ENCODE results near the gene PDE4D.

Gene PDE4D

DNA sequence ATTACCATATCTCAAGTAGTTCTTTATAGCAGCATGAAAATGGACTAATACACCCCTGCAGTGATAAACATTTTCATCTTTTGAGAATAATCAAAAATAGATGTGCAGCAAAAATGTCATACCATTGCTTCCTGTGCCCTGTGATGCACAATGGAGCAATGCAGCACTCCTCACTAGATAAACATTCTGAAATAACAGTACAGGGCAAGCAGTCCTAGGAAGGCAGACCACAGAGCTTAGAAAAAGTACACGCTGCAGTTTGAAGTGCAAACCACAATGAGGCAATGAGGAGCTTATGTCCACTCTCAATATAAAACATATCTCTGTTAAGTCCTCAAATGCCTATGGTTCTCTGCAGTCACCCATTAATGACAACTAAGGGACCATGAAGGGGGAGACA lies 367.6 kb downstream of the PDE4D start:
- no peak overlapping the region for H3K27ac ChIP-seq

DNA sequence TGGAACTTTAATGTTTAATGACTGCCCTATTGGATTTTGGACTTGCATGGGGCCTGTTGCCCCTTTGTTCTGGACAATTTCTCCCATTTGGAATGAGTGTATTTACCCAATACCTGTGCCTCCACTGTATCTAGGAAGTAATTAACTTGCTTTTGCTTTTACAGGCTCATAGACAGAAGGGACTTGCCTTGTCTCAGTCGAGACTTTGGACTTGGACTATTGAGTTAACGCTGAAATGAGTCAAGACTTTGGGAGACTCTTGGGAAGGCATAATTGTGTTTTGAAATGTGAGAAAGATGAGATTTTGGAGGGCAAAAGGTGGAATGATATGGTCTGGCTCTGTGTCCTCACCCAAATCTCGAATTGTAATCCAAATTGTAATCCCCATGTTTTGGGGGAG lies 368.2 kb downstream of the PDE4D start:
- no peak for DNase-seq
- Histone ChIP-seq H3K4me1 (peaks cover 0 to 9% (median 0%) of the 10 kb centered on the region in 4 donors), H3K4me3 (no peak overlapping the region), H3K27ac (no peak overlapping the region), H3K27me3 (no peaks in the 10 kb centered on the region), H3K9me3 (no peaks in the 10 kb centered on the region), H3K36me3 (no peaks in the 10 kb centered on the region)
- TF ChIP-seq, protein P1, sequence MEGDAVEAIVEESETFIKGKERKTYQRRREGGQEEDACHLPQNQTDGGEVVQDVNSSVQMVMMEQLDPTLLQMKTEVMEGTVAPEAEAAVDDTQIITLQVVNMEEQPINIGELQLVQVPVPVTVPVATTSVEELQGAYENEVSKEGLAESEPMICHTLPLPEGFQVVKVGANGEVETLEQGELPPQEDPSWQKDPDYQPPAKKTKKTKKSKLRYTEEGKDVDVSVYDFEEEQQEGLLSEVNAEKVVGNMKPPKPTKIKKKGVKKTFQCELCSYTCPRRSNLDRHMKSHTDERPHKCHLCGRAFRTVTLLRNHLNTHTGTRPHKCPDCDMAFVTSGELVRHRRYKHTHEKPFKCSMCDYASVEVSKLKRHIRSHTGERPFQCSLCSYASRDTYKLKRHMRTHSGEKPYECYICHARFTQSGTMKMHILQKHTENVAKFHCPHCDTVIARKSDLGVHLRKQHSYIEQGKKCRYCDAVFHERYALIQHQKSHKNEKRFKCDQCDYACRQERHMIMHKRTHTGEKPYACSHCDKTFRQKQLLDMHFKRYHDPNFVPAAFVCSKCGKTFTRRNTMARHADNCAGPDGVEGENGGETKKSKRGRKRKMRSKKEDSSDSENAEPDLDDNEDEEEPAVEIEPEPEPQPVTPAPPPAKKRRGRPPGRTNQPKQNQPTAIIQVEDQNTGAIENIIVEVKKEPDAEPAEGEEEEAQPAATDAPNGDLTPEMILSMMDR (IDR thresholded peaks at IDR 0.05) = no peak
- intact Hi-C loops (cut with DNase I; ENCODE audit: low total_unique reads) = loop anchor here (10.0 kb wide), 1 partner anchor 139 kb away; no protein-coding TSS in a partner anchor

More for the DNA sequence above, 367.6 kb downstream of the PDE4D start:
- no peak for DNase-seq
- no peaks in the 10 kb centered on the region for H3K36me3 ChIP-seq
- intact Hi-C loops (cut with DNase I; ENCODE audit: low total_unique reads) = loop anchor here (10.0 kb wide), 1 partner anchor 139 kb away; no protein-coding TSS in a partner anchor
- peaks cover 0 to 9% (median 0%) of the 10 kb centered on the region in 4 donors for H3K4me1 ChIP-seq
- H3K9me3 ChIP-seq = no peaks in the 10 kb centered on the region
- TF ChIP-seq, protein P1 (IDR thresholded peaks at IDR 0.05) = no peak
- no peaks in the 10 kb centered on the region for H3K27me3 ChIP-seq
- no peak overlapping the region for H3K4me3 ChIP-seq

DNA sequence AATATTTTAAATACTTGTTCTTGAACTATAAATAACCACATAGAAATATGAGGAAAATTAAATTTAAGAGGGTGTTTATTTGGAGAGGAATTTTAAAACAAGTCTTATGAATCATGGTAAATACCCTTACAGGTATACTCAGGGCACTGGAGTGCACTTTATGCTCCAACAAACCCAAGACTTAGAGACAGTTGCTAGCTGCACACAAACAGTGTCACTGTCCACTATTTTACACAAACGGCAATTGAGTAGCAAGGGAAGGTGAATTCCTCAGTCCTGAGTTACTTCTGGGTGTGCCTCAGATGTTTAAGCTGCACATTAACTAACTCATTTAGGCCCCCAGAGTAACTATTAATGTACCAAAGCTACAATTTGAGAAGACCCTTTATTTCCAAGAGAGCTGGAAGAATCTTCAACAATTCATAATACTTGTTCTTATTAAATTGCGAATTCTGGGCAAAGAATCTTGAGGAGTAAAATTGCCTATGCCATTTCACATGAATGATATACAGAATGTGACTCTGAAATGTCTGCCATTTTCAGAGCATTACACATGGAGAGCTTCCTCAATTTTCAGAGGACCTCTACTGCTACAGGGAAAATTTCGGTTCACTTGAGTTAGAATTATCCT lies 371.2 kb downstream of the PDE4D start:
- H3K27ac ChIP-seq = no peak overlapping the region
- TF ChIP-seq, protein P1 (IDR thresholded peaks at IDR 0.05) = no peak

DNA sequence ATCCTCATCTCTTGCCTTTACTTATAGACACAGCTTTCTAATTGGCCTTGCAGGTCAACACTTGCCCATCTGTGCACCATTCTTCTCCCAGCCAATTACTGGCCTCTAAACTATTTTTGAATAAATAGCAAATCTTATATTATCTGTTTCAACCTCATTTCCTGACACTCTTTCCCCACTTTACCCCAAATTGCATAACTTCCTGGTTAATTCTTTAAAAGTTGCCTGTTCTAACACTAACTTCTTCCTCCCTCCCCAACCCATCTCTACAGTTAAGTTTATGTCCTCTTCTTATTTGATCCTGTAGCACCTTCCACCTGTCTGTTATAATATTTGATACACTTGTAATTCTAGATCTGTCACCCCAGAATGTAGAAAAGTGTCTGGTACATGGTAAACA lies 372.1 kb downstream of the PDE4D start:
- no peak overlapping the region for H3K4me3 ChIP-seq
- no peak overlapping the region for H3K27ac ChIP-seq
- TF ChIP-seq, protein P1 (IDR thresholded peaks at IDR 0.05) = no peak
- no peak for DNase-seq
- H3K4me1 ChIP-seq = peaks cover 0 to 30% (median 5%) of the 10 kb centered on the region in 4 donors
- no peaks in the 10 kb centered on the region for H3K36me3 ChIP-seq
- no peaks in the 10 kb centered on the region for H3K27me3 ChIP-seq
- intact Hi-C loops (cut with DNase I; ENCODE audit: low total_unique reads) = loop anchor here (10.0 kb wide), 1 partner anchor 143 kb away; no protein-coding TSS in a partner anchor
- no peaks in the 10 kb centered on the region for H3K9me3 ChIP-seq

More for the DNA sequence above, 371.2 kb downstream of the PDE4D start:
- Histone ChIP-seq H3K4me1 (peaks cover 0 to 21% (median 3%) of the 10 kb centered on the region in 4 donors), H3K36me3 (no peaks in the 10 kb centered on the region), H3K27me3 (no peaks in the 10 kb centered on the region), H3K4me3 (no peak overlapping the region), H3K9me3 (no peaks in the 10 kb centered on the region)
- no peak for DNase-seq
- intact Hi-C loops (cut with DNase I; ENCODE audit: low total_unique reads) = loop anchor here (10.0 kb wide), 1 partner anchor 142 kb away; no protein-coding TSS in a partner anchor

DNA sequence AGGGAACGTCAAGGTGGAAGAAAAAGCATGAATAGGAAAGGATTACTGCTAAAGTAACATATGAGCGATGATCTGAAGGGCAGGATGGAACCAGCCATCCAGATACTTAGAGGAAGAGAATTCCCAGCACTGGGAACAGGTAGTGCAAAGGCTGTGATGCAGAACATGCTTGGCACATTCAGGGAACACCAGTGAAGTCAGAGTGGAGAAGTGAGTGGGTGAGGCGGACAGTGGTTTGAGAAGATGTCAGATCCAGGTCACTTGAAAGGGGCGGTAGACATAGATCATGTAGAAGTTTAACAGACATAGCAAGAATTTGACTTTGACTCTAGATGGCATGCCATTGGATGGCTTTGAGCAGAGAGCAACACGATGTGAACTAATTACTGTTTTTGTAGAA lies 374.2 kb downstream of the PDE4D start:
- no peaks in the 10 kb centered on the region for H3K27me3 ChIP-seq
- H3K9me3 ChIP-seq = no peaks in the 10 kb centered on the region
- H3K36me3 ChIP-seq = no peaks in the 10 kb centered on the region
- TF ChIP-seq, protein P1 (IDR thresholded peaks at IDR 0.05) = no peak
- H3K27ac ChIP-seq = no peak overlapping the region
- H3K4me3 ChIP-seq = no peak overlapping the region
- no peak for DNase-seq
- H3K4me1 ChIP-seq = peaks cover 0 to 36% (median 5%) of the 10 kb centered on the region in 4 donors
- intact Hi-C loops (cut with DNase I; ENCODE audit: low total_unique reads) = no loop called here

All from tibial artery (tissue), 4 donors.